ENCODE data around the gene LAMC1. TPM values are rescaled to one million over a fixed set of nuclear protein-coding genes. Genes with fewer than 3 reads are reported as not detected.

The LAMC1 gene
- total RNA-seq, 2 donors from 2014 or later = 60.7 to 96.6 TPM

DNA sequence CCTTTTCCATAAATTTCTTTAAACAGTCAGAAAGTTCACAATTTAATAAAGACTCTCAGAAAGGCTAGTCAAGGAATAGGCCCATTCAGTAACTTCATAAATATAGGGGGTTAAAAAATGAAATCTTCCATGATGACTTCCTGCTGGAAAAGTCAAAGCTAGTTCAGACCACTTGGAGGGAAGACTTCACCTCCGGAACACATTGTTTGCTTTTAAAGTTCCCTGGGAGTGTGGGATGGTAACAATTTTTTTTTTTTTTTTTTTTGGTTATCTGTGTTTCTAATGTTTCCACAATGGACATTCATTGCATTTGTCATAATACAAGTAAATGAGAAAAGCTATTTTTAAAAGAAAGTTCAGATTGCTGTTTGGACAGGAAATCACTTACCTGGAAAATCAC, 144.5 kb downstream of the LAMC1 start:
- Histone ChIP-seq H3K9me3 (no peaks in the 10 kb centered on the region), H3K27me3 (no peaks in the 10 kb centered on the region), H3K4me1 (no peaks in the 10 kb centered on the region), H3K36me3 (replicated peaks in 1 of 2; ENCODE audit: insufficient read depth in 1 of 2, low read depth in 2 of 2) (no peaks in the 10 kb centered on the region), H3K4me3 (no peak overlapping the region), H3K27ac (no peak overlapping the region)
- TF ChIP-seq POLR2A (IDR thresholded peaks at IDR 0.05) = no peak
- TF ChIP-seq, protein P1, sequence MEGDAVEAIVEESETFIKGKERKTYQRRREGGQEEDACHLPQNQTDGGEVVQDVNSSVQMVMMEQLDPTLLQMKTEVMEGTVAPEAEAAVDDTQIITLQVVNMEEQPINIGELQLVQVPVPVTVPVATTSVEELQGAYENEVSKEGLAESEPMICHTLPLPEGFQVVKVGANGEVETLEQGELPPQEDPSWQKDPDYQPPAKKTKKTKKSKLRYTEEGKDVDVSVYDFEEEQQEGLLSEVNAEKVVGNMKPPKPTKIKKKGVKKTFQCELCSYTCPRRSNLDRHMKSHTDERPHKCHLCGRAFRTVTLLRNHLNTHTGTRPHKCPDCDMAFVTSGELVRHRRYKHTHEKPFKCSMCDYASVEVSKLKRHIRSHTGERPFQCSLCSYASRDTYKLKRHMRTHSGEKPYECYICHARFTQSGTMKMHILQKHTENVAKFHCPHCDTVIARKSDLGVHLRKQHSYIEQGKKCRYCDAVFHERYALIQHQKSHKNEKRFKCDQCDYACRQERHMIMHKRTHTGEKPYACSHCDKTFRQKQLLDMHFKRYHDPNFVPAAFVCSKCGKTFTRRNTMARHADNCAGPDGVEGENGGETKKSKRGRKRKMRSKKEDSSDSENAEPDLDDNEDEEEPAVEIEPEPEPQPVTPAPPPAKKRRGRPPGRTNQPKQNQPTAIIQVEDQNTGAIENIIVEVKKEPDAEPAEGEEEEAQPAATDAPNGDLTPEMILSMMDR (IDR thresholded peaks at IDR 0.05) = no peak
- WGBS, 2 donors = 59 to 74% methylated on average over 1 of the region's 1 CpG
- DNase-seq = no peak
- ATAC-seq = no peak
- intact Hi-C loops (cut with DNase I) = no loop called here

DNA sequence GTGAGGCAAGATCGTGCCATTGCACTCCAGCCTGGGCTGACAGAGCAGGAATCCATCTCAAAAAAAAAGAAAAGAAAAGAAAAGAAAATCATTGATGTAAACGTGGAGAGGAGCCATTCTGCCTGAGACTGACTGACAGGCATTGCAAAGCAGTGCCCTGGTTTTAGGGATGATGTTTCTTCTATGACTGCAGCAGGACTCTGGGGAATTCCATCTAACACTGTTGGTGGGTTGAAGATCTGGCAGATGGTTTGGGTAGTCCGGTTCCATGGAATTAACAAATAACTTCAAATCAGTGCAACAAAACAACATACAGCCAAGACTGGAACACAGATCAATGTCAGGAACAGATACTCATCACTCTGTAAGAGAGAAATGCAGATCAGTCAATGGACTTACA, 145.1 kb downstream of the LAMC1 start:
- no peaks in the 10 kb centered on the region for H3K36me3 ChIP-seq (replicated peaks in 1 of 2; ENCODE audit: insufficient read depth in 1 of 2, low read depth in 2 of 2)
- TF ChIP-seq POLR2A (IDR thresholded peaks at IDR 0.05) = no peak
- TF ChIP-seq, protein P1 (IDR thresholded peaks at IDR 0.05) = no peak
- 63 to 66% methylated on average over 3 of the region's 3 CpGs for WGBS, 2 donors

DNA sequence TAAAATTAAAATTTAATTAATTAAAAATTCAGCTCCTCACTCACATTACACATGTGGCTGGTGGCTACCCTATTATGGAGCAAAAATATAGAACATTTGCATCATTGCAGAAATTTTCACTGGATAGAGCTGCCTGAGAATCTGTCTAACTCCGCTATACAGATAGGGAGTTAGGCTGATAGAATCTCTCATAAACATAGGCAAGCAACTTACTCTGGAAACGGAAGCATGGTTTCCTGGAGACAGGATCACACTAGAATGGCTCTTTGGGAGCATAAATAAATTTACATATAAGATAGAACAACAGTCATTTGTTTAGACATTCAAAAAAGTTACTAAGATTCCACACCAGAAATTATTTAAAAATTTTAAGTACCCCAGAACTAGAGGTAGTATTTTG, 150.6 kb downstream of the LAMC1 start:
- Histone ChIP-seq H3K4me3 (no peak overlapping the region), H3K27ac (no peak overlapping the region), H3K9me3 (no peaks in the 10 kb centered on the region), H3K4me1 (no peaks in the 10 kb centered on the region), H3K36me3 (replicated peaks in 1 of 2; ENCODE audit: insufficient read depth in 1 of 2, low read depth in 2 of 2) (no peaks in the 10 kb centered on the region), H3K27me3 (no peaks in the 10 kb centered on the region)
- no peak for TF ChIP-seq POLR2A (IDR thresholded peaks at IDR 0.05)
- TF ChIP-seq, protein P1 (IDR thresholded peaks at IDR 0.05) = no peak
- intact Hi-C loops (cut with DNase I) = no loop called here
- no peak for DNase-seq
- ATAC-seq = no peak
- WGBS, 2 donors = 81 to 92% methylated on average over 2 of the region's 2 CpGs

More for the DNA sequence above, 145.1 kb downstream of the LAMC1 start:
- DNase-seq (no peak), ATAC-seq (no peak)
- Histone ChIP-seq H3K4me3 (no peak overlapping the region), H3K4me1 (no peaks in the 10 kb centered on the region), H3K27ac (no peak overlapping the region), H3K27me3 (no peaks in the 10 kb centered on the region), H3K9me3 (no peaks in the 10 kb centered on the region)
- intact Hi-C loops (cut with DNase I) = no loop called here

DNA sequence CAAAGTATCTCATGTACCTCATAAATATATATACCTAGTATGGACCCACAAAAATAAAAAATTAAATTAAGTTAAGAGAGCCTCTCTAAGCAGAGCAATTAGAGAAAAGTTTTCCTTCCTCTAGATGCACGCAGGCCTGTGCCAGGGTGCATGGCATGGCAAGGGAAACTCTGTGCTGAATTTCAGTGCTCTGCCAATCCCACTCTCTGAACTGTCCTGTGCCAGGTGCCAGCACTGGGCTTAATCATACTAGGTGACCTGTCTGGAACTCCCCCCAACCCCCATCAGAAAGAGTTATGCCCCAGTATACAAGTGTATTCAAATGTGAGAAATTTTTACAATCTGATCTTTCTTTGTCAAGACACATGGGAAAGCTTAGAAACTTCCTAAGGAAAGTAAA, 152.4 kb downstream of the LAMC1 start:
- no peaks in the 10 kb centered on the region for H3K36me3 ChIP-seq (replicated peaks in 1 of 2; ENCODE audit: insufficient read depth in 1 of 2, low read depth in 2 of 2)
- H3K9me3 ChIP-seq = no peaks in the 10 kb centered on the region
- no peak overlapping the region for H3K27ac ChIP-seq
- no peak overlapping the region for H3K4me3 ChIP-seq
- H3K4me1 ChIP-seq = no peaks in the 10 kb centered on the region
- ATAC-seq (no peak), DNase-seq (no peak)
- intact Hi-C loops (cut with DNase I) = no loop called here
- TF ChIP-seq, protein P1 (IDR thresholded peaks at IDR 0.05) = no peak
- TF ChIP-seq POLR2A (IDR thresholded peaks at IDR 0.05) = no peak
- no peaks in the 10 kb centered on the region for H3K27me3 ChIP-seq
- 75 to 81% methylated on average over 1 of the region's 1 CpG for WGBS, 2 donors

DNA sequence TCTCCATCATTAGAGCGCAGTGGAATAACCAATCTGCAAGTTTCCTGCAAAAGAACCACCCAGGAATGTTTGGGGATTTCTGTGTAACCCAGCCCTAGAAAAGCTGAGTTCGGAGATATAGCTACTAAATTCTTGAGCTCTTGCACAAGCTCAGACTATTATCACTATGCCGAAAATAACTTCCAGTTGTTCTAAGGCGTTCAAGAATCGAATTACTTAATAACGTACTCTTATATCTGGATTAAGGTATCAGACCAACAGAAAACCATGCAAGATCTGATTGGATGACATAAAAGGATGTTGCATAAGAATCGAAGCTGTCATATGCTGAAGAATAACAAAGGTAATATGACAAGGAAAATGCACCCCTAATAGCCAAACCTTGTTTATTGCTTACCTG, 155.3 kb downstream of the LAMC1 start:
- Histone ChIP-seq H3K36me3 (replicated peaks in 1 of 2; ENCODE audit: insufficient read depth in 1 of 2, low read depth in 2 of 2) (no peaks in the 10 kb centered on the region), H3K4me1 (no peaks in the 10 kb centered on the region), H3K27me3 (no peaks in the 10 kb centered on the region), H3K9me3 (no peaks in the 10 kb centered on the region), H3K4me3 (no peak overlapping the region), H3K27ac (no peak overlapping the region)
- ATAC-seq (no peak), DNase-seq (no peak)
- no peak for TF ChIP-seq POLR2A (IDR thresholded peaks at IDR 0.05)
- TF ChIP-seq, protein P1 (IDR thresholded peaks at IDR 0.05) = no peak
- intact Hi-C loops (cut with DNase I) = no loop called here
- WGBS, 2 donors = 72 to 86% methylated on average over 7 of the region's 7 CpGs

Data from body of pancreas (tissue), 4 donors.